GM04504 (cell line): Measurements from ENCODE around the gene CDC73.
"Not testable (repeated sequence)": the region's sequence is repeated elsewhere in the genome, so short reads cannot be mapped to it uniquely, and the experiment has no call there.

Experiments
- DNase-seq: peaks from one replicate; pipeline ENCODE4 v3.0.0-alpha.2; 2012; ENCODE audit warnings: low read depth

Gene CDC73

DNA sequence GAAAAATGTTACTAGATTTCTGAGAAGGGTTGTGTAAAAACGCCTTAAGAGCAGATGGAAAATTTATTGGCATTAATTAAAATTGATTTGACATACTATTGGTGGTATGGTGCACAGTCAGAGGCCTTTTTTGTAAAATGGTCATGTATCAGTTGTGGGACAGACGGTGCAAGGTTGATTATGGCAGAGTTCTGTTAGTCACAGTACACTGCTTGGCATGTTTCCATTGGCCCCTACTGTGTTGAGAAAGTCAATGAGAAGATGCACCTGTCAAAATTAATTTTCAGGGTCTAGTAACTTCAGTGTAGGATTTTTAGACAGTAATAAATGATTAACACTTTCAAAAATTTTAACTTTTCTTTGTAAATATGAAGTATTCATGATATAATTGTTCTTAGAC, 60.2 kb downstream of the CDC73 start:
- no peak for DNase-seq

DNA sequence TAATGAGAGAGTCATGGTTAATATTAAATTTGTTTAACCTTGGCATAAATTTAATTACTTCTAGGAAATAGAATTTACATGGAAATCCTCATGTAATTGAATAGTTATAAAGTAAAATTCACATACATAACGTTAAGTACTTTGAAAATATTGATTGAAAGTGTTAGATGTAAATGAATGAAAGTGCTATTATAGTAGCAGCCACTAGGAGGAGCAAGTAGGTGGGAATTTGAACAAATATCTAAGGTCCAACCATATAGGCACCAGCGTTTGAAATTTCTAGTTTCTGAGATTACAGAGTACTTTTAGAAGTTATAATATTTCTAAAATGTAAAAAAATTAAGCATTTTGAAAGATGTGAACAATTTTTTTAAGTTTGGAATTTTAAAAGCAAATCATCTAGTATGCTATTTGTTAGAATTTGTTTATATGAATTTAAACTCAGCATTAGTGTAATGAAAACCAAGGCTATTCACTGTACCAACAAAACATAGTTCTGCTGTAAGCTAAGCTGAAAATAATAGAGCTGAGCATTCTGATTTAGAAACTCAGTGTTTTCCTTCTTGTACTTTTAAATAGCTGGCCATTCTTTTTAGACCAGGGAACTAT, 61.3 kb downstream of the CDC73 start:
- peak; percentile 27 for DNase-seq

DNA sequence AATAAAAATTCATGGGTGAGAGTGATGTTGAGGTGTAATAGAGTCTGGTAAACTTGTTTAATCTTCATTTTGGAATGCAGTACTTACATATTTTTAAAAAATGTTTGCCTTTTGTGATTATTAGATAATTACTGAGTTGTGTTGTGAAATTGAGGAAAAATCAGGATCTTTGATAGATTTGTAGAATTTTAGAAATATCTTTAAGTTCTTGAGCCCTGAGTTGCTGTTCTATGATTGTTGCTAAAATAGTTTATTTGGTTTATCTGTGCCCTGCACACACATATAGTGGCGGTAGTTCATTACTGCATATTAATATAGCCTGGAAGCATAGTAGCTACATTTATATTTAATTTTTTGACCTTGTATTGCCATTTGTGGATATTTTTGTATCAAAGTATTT, 62.9 kb downstream of the CDC73 start:
- no peak for DNase-seq

DNA sequence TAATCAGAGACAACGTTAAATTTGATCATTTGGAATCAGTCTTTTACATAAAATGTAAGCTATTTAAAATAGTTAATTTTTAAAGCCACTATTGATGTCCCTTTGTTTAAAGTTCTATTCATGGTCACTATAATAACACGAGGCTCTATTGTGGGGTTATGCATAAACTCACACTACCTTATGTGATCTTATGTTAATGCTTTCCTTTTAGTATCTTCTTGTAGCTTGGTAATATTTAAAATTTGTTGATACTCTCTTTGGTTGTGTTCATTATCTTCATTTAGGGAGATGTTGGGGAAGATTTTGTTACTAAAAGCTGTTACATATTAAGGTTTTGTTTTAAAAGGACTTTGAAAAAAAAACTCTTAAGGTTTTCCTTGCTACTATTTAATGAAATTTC, 63.4 kb downstream of the CDC73 start:
- no peak for DNase-seq

DNA sequence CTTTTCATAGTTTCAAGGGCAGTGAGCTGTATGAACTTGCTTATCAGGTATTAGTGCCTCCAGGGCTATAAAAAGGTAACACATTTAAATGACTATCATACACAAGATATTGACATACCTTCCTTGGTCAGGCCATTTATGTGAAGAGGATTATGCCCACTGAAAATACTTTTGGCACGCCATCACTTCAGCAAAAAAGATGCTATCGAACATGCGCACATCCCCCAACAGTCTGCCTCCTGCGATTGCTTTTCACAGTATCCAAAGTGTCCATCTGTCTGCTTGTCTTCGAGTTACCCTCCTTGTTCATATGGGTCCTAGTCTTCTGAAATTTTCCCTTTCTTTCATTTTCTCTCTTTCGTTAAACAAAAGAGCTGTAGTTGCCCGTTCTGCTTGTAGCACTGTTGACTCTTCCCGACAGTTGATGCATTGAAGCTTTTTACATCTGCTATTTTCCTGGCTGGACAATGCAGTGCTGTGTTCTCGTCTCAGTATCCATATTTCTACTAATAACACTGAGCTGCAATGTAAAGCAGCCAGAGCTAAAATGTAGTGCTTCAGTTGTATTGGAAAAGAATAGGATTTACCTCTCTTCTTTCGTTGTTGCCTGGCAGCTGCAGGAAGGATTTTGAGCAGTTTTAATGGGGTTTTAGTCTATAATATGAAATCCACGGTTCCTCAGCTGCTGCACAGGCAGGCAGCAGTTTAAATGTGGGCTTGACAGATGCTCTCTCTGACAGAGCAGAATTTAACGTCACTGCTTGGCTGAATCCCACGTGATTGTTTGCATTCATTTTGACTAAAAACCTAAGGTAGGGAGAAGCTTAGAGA, 64.3 kb downstream of the CDC73 start, which contains the start of gene B3GALT2:
B3GALT2 (minus strand) TSS at position 713 of the 831 bp plus-strand sequence. CDS start 5,051 bp downstream, outside the sequence.
- DNase-seq: peak; percentile 11

DNA sequence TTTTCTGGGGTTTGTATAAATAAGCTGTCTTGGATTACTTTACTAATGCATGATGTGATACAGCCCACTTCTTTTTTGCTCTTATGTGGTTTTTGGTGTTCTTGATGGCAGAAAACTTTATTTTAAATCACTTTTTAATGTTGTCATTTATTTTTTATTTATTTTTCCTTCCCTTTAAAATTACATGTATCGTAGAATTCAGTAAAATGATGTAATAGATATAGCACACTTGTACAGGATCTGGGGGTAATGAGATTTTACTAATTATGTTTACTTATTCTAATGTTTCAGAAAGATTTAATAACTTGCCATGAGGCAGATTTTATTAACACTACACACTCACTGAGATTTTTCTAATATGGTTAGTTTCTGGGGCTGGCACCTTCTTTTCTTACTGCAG, 65.3 kb downstream of the CDC73 start:
- no peak for DNase-seq

DNA sequence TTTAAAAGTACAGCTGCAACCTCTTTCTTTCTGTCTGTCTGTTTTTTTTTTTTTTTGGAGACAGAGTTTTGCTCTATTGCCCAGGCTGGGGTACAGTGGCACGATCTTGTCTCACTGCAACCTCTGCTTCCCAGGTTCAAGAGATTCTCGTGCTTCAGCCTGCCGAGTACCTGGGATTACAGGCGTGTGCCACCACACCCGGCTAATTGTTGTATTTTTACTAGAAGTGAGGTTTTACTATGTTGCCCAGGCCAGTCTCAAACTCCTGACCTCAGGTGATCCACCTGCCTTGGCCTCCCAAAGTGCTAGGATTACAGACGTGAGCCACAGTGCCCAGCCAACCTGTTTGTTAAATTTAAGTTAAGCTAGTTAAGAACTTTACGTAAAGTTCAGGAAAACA, 67.1 kb downstream of the CDC73 start:
- not testable (repeated sequence) for DNase-seq

DNA sequence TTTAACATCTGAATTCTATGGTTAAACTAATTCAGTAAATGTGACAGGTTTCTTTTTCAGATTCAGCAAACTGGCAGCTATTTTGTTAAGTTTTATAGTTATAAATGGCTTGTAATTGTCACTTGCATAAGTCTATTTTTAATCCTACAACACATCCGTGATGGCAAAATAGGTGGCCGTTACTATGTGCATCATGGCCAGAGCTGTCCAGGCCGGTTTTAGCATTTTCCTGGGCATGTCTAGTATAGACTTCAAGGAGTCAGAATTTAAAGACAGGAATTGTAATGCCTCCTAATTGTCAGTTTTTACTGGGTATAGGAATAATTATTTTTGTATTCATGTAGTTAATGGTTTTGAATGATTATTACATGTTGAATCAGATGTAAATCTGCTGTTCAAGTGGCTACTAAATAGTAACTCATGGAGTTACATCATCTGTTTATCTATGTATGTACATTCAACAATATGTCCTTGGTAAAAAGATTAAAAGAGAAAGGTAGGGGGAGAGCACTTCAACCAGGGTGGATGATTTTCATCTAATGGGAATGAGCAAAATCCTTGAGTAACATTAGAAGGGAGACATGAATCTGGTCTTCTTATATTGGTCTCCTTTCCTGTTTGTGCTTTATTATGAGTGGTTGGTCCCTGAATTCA, 67.7 kb downstream of the CDC73 start:
- DNase-seq: no peak

DNA sequence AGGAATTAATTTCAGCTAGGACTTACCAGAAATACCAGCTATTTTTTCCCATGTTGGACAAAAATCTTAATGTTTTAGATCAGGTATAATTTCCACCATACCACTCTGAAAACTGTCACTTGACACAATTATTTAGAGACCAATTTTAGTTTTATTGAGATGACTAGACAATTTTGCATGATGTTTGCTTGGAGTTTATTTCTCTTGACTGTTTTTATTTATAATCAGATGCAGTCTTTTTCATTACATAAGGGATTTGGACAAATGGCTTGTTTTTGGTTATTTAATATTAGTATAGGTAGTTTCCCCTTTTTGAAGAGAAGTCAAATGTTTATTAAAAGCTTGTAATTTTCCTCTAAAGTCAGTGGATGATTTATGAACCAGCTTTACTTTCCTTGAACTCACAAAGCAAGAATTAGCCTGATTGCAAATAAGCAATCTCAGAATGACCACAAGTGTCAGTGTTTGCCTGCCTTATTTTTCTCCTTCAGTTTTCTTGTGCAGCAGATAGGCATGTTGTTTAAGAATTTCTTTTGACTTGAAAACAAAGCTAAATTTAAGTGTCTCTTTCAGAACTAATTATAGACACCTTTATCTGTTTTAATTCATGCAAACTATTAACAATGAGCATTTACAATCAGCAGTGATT, 68.4 kb downstream of the CDC73 start:
- peak; percentile 13 for DNase-seq

DNA sequence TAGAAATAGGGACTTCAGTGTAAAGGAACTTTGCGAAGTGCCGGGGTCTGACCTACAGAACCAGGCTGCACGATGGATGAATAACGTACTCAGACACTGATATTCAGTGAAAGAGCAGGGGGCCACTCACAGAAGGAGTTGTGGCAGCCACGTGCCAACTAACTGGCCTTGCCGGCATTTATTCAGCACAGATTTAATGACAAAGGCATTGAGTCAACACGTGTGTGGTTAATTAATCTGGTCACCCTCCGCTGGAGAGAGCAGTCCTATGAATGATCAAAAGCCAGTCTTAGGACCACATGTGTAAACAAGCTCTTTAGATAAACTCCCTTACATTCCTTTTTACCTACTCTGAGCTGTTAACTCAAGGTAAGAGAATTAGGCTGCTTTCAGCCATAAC, 70.8 kb downstream of the CDC73 start:
- no peak for DNase-seq

DNA sequence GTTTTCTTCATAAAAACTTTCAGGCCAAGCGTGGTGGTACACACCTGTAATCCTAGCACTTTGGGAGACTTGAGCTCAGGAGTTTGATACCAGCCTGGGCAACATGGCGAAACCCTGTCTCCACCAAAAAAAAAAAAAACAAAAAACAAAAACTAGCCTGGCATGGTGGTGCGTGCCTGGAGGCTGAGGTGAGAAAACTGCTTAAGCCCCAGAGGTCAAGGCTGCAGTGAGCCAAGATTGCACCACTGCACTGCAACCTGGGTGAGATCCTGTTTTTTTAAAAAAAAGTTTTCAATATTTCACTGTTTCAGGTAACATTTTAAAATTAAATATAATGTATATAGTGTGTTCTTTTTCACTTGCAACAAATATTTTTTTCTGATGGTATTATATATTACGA, 78.1 kb downstream of the CDC73 start:
- no peak for DNase-seq

DNA sequence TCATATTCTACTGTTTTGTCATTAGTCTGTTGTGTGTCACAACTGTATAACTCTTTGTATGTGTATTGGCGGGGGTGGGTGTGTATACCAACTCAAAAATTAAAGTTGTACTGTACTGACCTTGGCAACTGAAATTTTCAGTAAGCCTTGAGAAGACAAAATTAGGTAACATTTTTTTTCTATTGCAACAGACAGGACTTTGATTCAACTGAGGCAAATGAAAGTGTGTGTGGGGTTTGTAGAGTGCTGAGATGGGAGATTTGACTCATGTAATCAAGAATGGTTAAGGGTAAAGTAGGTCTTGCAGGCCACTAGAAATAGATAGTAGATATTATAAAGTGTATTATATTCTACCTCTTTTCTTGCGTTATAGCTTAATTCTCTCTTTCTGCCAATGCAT, 79.2 kb downstream of the CDC73 start:
- DNase-seq: no peak

DNA sequence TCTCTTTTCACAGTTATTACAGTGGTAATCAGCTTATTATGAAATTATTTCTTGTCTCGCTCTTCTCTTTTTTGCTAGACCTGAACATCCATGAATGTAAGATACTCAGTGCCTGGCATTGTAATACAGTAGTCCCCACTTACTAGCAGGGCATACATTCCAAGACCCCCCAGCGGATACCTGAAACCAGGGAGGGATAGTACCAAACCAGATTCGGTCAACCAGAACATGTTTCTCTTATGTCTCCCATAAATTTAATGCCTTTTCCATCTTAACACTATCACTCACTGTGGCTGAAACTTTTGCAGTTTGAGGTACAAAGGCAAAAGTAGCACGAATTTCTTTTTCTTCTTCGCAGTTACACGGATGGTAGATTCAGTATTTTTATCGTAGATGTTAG, 89.2 kb downstream of the CDC73 start:
- no peak for DNase-seq

DNA sequence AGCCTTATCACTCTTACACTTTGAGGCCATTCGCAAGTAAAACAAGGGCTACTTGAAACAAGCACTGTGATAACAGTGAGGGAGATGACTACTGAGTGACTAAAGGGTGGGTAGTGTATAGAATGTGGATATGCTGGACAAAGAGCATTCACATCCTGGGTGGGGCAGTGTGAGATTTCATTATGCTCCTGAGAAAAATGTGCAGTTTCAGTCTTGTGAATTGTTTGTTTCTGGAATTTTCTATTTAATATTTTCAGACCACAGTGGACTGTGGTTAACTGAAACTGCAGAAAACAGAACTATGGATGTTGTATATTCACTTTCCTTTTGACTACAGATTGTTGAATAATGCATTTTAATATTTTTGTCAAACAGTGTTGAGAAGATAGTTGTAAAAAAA, 89.7 kb downstream of the CDC73 start:
- peak; percentile 21 for DNase-seq

DNA sequence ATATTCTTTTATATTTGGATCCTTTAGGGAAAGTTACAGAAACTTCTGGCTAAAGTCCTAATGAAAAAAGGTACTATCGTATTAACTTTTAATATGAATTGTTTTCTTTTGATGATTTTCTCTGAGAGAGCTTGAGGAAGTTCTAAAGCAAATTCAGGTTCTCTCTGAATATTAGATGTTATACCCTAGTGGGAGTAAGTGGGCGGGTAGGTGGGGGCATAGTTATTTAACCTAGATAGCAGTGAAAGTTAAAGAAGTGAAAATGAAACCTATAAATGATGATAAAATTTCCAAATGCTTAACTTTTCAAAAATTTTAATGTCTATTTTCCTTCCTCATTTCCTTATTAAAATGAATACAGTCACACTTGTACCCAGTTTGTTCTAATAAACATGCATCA, 90.8 kb downstream of the CDC73 start:
- DNase-seq: no peak

DNA sequence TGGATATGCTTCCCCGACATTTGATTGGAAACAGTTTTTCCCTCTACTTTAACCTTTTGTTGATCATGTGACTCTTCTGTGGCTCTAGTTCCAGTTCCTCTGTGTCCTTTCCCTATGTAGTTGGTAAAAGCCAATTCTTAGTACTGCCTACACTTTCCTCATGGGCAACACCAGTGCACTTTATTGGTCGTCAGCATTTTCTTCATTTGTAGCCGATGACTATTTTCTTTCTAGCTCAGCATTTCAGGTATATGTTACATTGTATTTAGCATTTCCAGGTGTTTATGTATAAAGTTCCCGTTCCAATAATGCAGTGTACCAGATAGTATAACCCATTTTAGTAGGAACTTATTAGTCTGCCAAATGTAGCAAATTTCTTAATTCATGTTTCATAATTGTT, 92.2 kb downstream of the CDC73 start:
- no peak for DNase-seq

DNA sequence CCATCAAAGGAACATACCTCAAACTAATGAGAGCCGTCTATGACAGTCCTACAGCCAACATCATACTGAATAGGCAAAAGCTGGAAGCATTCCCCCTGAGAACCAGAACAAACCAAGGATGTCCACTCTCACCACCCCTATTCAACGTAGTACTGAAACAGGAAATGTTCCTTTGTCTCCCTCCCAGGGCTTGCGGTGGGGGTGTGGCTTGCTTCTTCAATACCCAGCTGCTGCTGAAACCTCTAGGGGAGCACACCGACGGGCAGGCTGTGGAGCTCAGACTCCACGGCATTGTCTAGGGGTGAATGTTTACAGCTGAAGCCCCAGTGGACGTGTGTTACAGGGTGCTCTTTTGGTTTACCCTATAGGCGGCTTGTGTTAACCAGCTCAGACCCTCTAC, 95.1 kb downstream of the CDC73 start:
- no peak for DNase-seq

DNA sequence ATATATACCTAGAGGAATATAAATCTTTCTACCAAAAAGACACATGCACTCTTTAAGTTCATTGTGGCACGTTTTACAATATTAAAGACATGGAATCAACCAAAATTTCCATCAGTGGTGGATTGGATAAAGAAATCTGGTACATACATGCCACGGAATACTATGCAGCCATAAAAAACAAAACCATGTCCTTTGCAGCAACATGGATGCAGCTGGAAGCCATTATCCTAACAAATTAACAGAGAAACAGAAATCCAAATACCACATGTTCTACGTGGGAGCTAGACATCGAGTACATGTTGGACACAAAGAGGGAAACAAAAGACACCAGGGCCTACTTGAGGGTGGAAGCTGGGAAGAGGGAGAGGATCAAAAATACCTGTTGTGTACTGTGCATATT, 97.6 kb downstream of the CDC73 start:
- DNase-seq: no peak

DNA sequence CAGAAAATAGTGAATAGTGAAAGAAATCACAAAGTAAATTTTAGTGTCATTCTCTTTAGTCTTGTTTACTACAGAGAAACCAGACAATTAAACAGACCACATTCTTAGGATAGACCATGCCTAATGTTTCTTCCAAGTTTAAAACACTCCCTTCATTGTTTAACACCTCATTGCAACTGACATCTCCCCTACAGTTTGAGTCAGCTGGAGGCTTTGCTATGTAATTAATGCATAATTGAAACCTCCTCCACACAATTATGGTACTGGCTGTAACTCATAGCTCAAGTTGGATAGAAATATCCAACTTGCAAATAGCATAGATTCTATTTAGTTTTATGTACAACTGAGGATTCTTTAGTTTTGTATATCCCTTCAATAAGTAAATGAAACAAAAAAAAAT, 99.8 kb downstream of the CDC73 start:
- DNase-seq: no peak

DNA sequence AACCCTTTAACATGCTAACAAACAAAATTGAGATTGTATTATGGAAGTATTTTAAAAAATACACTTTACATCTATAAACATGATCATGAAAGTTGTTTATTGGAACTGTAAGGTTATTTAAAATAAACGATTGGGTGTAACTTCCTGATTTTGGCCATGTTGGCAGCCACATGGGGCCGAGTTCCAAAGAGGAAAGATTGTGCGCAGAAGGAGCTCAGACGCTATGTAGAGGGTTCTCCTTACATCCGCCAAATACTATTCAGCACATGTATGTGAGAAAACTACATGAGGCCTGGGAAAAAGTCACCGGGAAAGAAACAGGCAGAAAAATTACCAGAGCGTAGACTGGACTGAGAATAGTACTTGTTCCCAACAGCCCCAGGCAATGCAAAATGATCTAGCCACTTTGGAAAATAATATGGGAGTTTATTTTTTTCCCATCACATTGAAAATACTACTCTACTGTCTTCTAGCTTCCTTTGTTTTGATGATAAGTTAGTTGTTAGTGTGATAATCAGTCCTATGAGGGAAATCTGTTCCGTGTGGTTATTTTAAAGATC, 100.3 kb downstream of the CDC73 start:
- DNase-seq: no peak

DNA sequence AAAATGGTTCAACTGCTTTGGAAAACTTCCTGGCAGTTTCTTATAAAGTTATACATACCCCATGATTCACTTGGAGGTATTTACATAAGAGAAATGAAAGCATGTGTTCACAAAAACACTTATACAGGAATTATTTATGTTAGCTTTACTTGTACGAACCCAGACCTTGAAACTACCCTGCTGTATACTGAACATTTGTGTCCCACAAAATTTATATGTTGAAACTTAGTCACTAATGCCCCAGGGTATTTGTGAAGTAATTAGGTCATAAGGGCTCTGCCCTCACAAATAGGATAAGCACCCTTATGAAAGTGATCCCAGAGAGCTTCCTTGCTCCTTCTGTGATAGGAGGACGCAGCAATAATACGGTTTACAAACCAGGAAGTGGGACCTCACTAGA, 107.3 kb downstream of the CDC73 start:
- DNase-seq: no peak

DNA sequence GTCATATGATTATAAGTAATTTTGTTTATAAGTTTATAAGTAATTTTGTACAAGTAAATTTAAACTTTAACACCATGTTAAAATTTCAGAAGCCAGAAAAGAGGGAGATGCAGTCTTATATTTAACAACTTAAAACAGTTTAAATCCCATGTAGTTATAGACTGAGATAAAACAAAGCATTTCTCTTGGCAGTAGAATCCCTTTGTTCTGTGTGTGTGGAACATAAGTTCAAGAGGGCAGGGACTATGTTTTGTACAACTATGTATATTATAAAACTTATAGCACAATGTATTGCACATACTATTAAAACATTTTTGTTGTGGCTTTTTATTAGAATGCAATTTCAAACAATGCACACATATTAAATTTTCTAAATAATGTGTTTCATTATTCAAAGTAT, 109.3 kb downstream of the CDC73 start:
- not testable (repeated sequence) for DNase-seq
